HG03378 (cell line): ENCODE results near the gene CAPRIN2.

Source experiments
- ATAC-seq: cut with Tn5 transposase; IDR thresholded peaks from one replicate; pipeline ENCODE4 v1.9.1; 2021; ENCODE audit warnings: mild to moderate bottlenecking, moderate library complexity; ENCODE audit not compliant: unreplicated experiment

The CAPRIN2 gene

GRCh38 chr12:30769802-30770201 is 15.1 kb upstream of the CAPRIN2 start:
- ATAC-seq, result no peak

- no peak for ATAC-seq
Observed at GRCh38 chr12:30764251-30764650, 9.5 kb upstream of the CAPRIN2 start.

GRCh38 chr12:30763053-30763452 is 8.3 kb upstream of the CAPRIN2 start:
- ATAC-seq, result no peak

- no peak for ATAC-seq
Observed at GRCh38 chr12:30761730-30762129, 7.0 kb upstream of the CAPRIN2 start.

- no peak for ATAC-seq
Observed at GRCh38 chr12:30757316-30757715, 2.6 kb upstream of the CAPRIN2 start.

- no peak for ATAC-seq
Observed at GRCh38 chr12:30756074-30756473, 1.3 kb upstream of the CAPRIN2 start.

GRCh38 chr12:30755395-30755762 is 628 bp upstream of the CAPRIN2 start:
- no peak for ATAC-seq

- ATAC-seq, result no peak
Observed at GRCh38 chr12:30754383-30754749, 385 bp downstream of the CAPRIN2 start.

GRCh38 chr12:30753751-30754382 is 884 bp downstream of the CAPRIN2 start:
- ATAC-seq, result no peak

- no peak for ATAC-seq
Observed at GRCh38 chr12:30753233-30753632, 1.5 kb downstream of the CAPRIN2 start.

GRCh38 chr12:30752255-30752654 is 2.5 kb downstream of the CAPRIN2 start:
- ATAC-seq, result no peak

- ATAC-seq, result no peak
Observed at GRCh38 chr12:30748147-30748546, 6.6 kb downstream of the CAPRIN2 start.

GRCh38 chr12:30746190-30746589 is 8.6 kb downstream of the CAPRIN2 start:
- ATAC-seq, result no peak

- no peak for ATAC-seq
Observed at GRCh38 chr12:30744321-30744720, 10.4 kb downstream of the CAPRIN2 start.

- ATAC-seq, result no peak
Observed at GRCh38 chr12:30740274-30740673, 14.5 kb downstream of the CAPRIN2 start.

GRCh38 chr12:30739020-30739419 is 15.7 kb downstream of the CAPRIN2 start:
- ATAC-seq, result no peak

- no peak for ATAC-seq
Observed at GRCh38 chr12:30732954-30733637, 21.7 kb downstream of the CAPRIN2 start.

- ATAC-seq, result no peak
Observed at GRCh38 chr12:30730011-30730410, 24.7 kb downstream of the CAPRIN2 start.

- ATAC-seq, result no peak
Observed at GRCh38 chr12:30729547-30729946, 25.2 kb downstream of the CAPRIN2 start.

- ATAC-seq, result no peak
Observed at GRCh38 chr12:30726647-30727046, 28.1 kb downstream of the CAPRIN2 start.

- no peak for ATAC-seq
Observed at GRCh38 chr12:30725739-30726138, 29.0 kb downstream of the CAPRIN2 start.

- no peak for ATAC-seq
Observed at GRCh38 chr12:30719060-30719459, 35.7 kb downstream of the CAPRIN2 start.
